Measurements from ENCODE around the gene ARHGAP6.

GRCh38 chrX:11113731-11114130, 552.0 kb downstream of the ARHGAP6 start:
- TF ChIP-seq, protein P1, sequence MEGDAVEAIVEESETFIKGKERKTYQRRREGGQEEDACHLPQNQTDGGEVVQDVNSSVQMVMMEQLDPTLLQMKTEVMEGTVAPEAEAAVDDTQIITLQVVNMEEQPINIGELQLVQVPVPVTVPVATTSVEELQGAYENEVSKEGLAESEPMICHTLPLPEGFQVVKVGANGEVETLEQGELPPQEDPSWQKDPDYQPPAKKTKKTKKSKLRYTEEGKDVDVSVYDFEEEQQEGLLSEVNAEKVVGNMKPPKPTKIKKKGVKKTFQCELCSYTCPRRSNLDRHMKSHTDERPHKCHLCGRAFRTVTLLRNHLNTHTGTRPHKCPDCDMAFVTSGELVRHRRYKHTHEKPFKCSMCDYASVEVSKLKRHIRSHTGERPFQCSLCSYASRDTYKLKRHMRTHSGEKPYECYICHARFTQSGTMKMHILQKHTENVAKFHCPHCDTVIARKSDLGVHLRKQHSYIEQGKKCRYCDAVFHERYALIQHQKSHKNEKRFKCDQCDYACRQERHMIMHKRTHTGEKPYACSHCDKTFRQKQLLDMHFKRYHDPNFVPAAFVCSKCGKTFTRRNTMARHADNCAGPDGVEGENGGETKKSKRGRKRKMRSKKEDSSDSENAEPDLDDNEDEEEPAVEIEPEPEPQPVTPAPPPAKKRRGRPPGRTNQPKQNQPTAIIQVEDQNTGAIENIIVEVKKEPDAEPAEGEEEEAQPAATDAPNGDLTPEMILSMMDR (IDR thresholded peaks at IDR 0.05), result no peak
- TF ChIP-seq POLR2A (IDR thresholded peaks at IDR 0.05), result no peak
